ENCODE results near the gene TREX2.

DNA sequence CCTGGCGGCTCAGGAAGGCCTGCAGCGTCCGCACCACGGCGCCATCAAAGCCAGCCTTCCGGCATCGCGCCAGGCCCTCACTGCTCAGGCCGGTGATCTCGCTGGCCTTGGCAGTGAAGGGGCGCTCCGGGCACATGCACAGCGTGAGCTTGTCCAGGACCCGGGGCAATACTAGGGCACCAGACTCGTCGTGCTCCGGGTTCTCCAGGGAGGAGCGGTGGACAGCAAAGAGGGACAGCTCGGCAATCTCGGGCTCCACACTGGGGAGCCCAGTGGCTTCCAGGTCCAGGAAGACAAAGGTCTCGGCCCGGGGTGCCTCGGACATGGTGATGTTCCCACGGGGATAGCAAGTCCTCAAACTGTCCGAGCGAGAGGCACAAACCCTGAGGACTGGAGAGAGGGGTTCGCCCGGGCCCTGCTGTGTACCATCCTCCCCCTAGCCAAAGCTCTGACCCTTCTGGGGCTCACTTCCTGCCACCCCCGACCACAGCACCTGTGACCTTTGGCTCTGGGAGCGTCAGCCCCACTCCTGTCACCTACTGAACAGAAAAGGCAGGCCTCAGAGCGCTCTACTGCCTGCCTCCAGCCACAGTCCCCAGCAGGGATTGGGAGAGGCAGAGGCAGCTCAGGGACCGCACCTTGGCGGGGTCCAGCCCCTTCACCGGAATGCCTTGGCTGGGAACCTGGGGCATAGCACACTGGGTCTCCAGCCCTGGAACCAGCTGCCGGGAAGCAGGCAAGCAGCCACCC lies 575 bp downstream of the TREX2 start:
- TF ChIP-seq, protein P1, sequence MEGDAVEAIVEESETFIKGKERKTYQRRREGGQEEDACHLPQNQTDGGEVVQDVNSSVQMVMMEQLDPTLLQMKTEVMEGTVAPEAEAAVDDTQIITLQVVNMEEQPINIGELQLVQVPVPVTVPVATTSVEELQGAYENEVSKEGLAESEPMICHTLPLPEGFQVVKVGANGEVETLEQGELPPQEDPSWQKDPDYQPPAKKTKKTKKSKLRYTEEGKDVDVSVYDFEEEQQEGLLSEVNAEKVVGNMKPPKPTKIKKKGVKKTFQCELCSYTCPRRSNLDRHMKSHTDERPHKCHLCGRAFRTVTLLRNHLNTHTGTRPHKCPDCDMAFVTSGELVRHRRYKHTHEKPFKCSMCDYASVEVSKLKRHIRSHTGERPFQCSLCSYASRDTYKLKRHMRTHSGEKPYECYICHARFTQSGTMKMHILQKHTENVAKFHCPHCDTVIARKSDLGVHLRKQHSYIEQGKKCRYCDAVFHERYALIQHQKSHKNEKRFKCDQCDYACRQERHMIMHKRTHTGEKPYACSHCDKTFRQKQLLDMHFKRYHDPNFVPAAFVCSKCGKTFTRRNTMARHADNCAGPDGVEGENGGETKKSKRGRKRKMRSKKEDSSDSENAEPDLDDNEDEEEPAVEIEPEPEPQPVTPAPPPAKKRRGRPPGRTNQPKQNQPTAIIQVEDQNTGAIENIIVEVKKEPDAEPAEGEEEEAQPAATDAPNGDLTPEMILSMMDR (IDR thresholded peaks at IDR 0.05): no peak
- no peak for TF ChIP-seq POLR2A (IDR thresholded peaks at IDR 0.05)
